NCI-H146 treated with DMSO at 0.1 percent for 48 hours (cell line): Measurements from ENCODE around the gene JAGN1.
"Not testable (repeated sequence)": the region's sequence is repeated elsewhere in the genome, so short reads cannot be mapped to it uniquely, and the experiment has no call there.

ENCODE experiments used
- DNase-seq: peaks from one replicate; lab custom pipeline; 2025; ENCODE audit not compliant: unreplicated experiment; lab: John Stamatoyannopoulos, UW

The JAGN1 gene

GRCh38 chr3:9897408-9898372, 7.3 kb downstream of the JAGN1 start:
- DNase-seq: no peak

GRCh38 chr3:9898467-9899241, 8.2 kb downstream of the JAGN1 start:
- no peak for DNase-seq

GRCh38 chr3:9899289-9899791, 8.9 kb downstream of the JAGN1 start:
- no peak for DNase-seq

GRCh38 chr3:9900965-9901415, 10.6 kb downstream of the JAGN1 start:
- not testable (repeated sequence) for DNase-seq

GRCh38 chr3:9901967-9902366, 11.6 kb downstream of the JAGN1 start:
- no peak for DNase-seq

- DNase-seq: peak; percentile 24
Measured at GRCh38 chr3:9902372-9903237, 12.2 kb downstream of the JAGN1 start, which contains the start of gene IL17RE. Gene IL17RE (plus strand): TSS chr3:9902848. CDS start chr3:9902933, 85 bp downstream.

GRCh38 chr3:9903238-9903624, 12.8 kb downstream of the JAGN1 start:
- no peak for DNase-seq

GRCh38 chr3:9903904-9904303, 13.5 kb downstream of the JAGN1 start:
- no peak for DNase-seq

GRCh38 chr3:9906480-9906879, 16.1 kb downstream of the JAGN1 start:
- DNase-seq: no peak

GRCh38 chr3:9908286-9908685, 17.9 kb downstream of the JAGN1 start:
- DNase-seq: no peak

GRCh38 chr3:9909221-9910013, 19.0 kb downstream of the JAGN1 start:
- DNase-seq: no peak

- DNase-seq: no peak
Measured at GRCh38 chr3:9911863-9912262, 21.5 kb downstream of the JAGN1 start.

GRCh38 chr3:9912294-9912935, 22.0 kb downstream of the JAGN1 start:
- DNase-seq: no peak

- DNase-seq: no peak
Measured at GRCh38 chr3:9913601-9914000, 23.2 kb downstream of the JAGN1 start.

GRCh38 chr3:9914011-9914410, 23.6 kb downstream of the JAGN1 start:
- DNase-seq: no peak

GRCh38 chr3:9914559-9915253, 24.3 kb downstream of the JAGN1 start:
- DNase-seq: peak; percentile 3

- DNase-seq: peak; percentile 31
Measured at GRCh38 chr3:9915254-9916141, 25.1 kb downstream of the JAGN1 start.

- DNase-seq: no peak
Measured at GRCh38 chr3:9916346-9916733, 25.9 kb downstream of the JAGN1 start.
